ENCODE measurements around the gene GPATCH2L. TPM values are rescaled to one million over a fixed set of nuclear protein-coding genes. Genes with fewer than 3 reads are reported as not detected.

GPATCH2L gene
- total RNA-seq, 1 experiment from 2014 or later = 76.7 TPM

GRCh38 chr14:76257842-76258397 is 106.2 kb downstream of the GPATCH2L start:
- Mint-ChIP-seq H3K27ac (0 out of 7 replicates have a peak overlapping the region, but pooled peaks of 1 of the 3 experiments have one; percentile 30), H3K4me1 (peaks cover 11 to 38% of the 10 kb centered on the region in 2 experiments), H3K36me3 (ENCODE audit: insufficient read depth in 1 of 3, low read depth in 3 of 3) (no peaks in the 10 kb centered on the region; a peak in 1 of 7 replicates), H3K4me3 (no peak overlapping the region), H3K9me3 (no peaks in the 10 kb centered on the region), H3K27me3 (ENCODE audit: low read depth) (peaks cover under 1% of the 10 kb centered on the region; the same call in 1 of the 2 replicates)
- Histone ChIP-seq H3K4me1 (ENCODE audit: insufficient read depth, low read length) (peaks cover 5% of the 10 kb centered on the region; the same call in 1 of the 2 replicates), H2BK5ac (ENCODE audit: insufficient read length, low read length) (no peak overlapping the region), H2AFZ (ENCODE audit: low read length) (no peak overlapping the region), H3K23ac (ENCODE audit: insufficient read length, low read depth, low read length) (no peak overlapping the region), H4K5ac (ENCODE audit: insufficient read length, low read depth, low read length) (no peak overlapping the region), H3K56ac (ENCODE audit: insufficient read length, low read depth, low read length) (no peak overlapping the region), H3K4ac (ENCODE audit: low read depth, low read length) (no peak overlapping the region), H2BK20ac (ENCODE audit: low read depth, low read length, poor library complexity, severe bottlenecking) (no peak overlapping the region), H3K9me3 (ENCODE audit: control insufficient read depth, low read depth, low read length) (no peaks in the 10 kb centered on the region), H3K9ac (ENCODE audit: extremely low read depth, insufficient read length, low read length) (no peak overlapping the region), H2BK120ac (ENCODE audit: low read depth, low read length, poor library complexity, severe bottlenecking) (no peak overlapping the region), H4K91ac (ENCODE audit: insufficient read length, low read depth, low read length) (no peak overlapping the region), H3K79me2 (ENCODE audit: insufficient read depth, low read length) (no peaks in the 10 kb centered on the region), H3K14ac (ENCODE audit: insufficient read depth, low read length) (no peak overlapping the region), H3K27me3 (ENCODE audit: insufficient read depth, low read length) (no peaks in the 10 kb centered on the region), H3T11ph (ENCODE audit: low read length) (no peak overlapping the region), H2AK5ac (ENCODE audit: insufficient read length, low read length) (no peak overlapping the region), H3K79me1 (ENCODE audit: insufficient read depth, low read depth, low read length, poor library complexity, severe bottlenecking) (no peaks in the 10 kb centered on the region), H4K8ac (replicated peaks; ENCODE audit: insufficient read length, low read depth, low read length) (no peak overlapping the region), H3K27ac (ENCODE audit: insufficient read length, low read depth, low read length) (no peak overlapping the region), H4K20me1 (ENCODE audit: control insufficient read depth, insufficient read depth, insufficient read length) (no peaks in the 10 kb centered on the region), H3K18ac (ENCODE audit: insufficient read length, low read depth, low read length) (no peak overlapping the region), H3K4me2 (ENCODE audit: insufficient read depth, insufficient read length, low read length) (no peak overlapping the region), H2BK15ac (ENCODE audit: low read depth, low read length) (no peak overlapping the region), H2BK12ac (ENCODE audit: insufficient read length, low read depth, low read length) (no peak overlapping the region), H3K23me2 (ENCODE audit: insufficient read length, low read depth, low read length, poor library complexity, severe bottlenecking) (no peaks in the 10 kb centered on the region)
- DNase-seq = no peak
- WGBS (ENCODE audit: extremely low coverage, insufficient read length, low lambda C conversion rate) = no CpG with 5 or more reads among the region's 4 CpGs
- no peak for TF ChIP-seq CTCF (conservative IDR thresholded peaks at IDR 0.05)

All from H9 (cell line).